RWPE1 (cell line): ENCODE data around the gene CREB3L4.
A peak's percentile ranks its signal among the peaks of the same experiment; 100 is the strongest.

ENCODE experiments used
- CTCF ChIA-PET: fragments of 350-600 bp; sonication (Branson Sonifier 250); formaldehyde crosslinking; extraction: SDS; loops from one replicate; lab custom pipeline; 2021; lab: Yijun Ruan, JAX
- POLR2A ChIA-PET: fragments of 400-600 bp; formaldehyde crosslinking; extraction: SDS; loops from one replicate; lab custom pipeline; 2020; ENCODE audit warnings: antibody characterized with exemption; ENCODE audit not compliant: low non-redundant PET; lab: Yijun Ruan, JAX
- DNase-seq: peaks from one replicate; pipeline ENCODE4 v3.0.0; 2012; ENCODE audit warnings: low spot score
- H3K27ac ChIP-seq: fragments of 450-650 bp; 2 replicates; pipeline ENCODE4 v1.5.1; 2017
- TF ChIP-seq, protein P1 (sequence below): fragments of 450-650 bp; conservative IDR thresholded peaks from 2 replicates; pipeline ENCODE4 v1.5.1; 2017; ENCODE audit warnings: low read depth, mild to moderate bottlenecking

The CREB3L4 gene

GRCh38 chr1:154014154-154014907 is 46.6 kb downstream of the CREB3L4 start:
- no peak overlapping the region for H3K27ac ChIP-seq
- DNase-seq = peak; percentile 15
- POLR2A ChIA-PET = no interaction called here
- CTCF ChIA-PET = no interaction called here
- TF ChIP-seq, protein P1, sequence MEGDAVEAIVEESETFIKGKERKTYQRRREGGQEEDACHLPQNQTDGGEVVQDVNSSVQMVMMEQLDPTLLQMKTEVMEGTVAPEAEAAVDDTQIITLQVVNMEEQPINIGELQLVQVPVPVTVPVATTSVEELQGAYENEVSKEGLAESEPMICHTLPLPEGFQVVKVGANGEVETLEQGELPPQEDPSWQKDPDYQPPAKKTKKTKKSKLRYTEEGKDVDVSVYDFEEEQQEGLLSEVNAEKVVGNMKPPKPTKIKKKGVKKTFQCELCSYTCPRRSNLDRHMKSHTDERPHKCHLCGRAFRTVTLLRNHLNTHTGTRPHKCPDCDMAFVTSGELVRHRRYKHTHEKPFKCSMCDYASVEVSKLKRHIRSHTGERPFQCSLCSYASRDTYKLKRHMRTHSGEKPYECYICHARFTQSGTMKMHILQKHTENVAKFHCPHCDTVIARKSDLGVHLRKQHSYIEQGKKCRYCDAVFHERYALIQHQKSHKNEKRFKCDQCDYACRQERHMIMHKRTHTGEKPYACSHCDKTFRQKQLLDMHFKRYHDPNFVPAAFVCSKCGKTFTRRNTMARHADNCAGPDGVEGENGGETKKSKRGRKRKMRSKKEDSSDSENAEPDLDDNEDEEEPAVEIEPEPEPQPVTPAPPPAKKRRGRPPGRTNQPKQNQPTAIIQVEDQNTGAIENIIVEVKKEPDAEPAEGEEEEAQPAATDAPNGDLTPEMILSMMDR = no peak

GRCh38 chr1:154019269-154019668 is 51.6 kb downstream of the CREB3L4 start:
- ChIA-PET POLR2A (no interaction called here), CTCF (interaction anchor here (0.6 kb wide), 1 partner anchor 20 kb away, joined by 3 read pairs; no protein-coding TSS in a partner anchor)
- no peak overlapping the region for H3K27ac ChIP-seq
- TF ChIP-seq, protein P1 = no peak
- DNase-seq = no peak

GRCh38 chr1:154019940-154020339 is 52.2 kb downstream of the CREB3L4 start:
- ChIA-PET CTCF (interaction anchor here (0.6 kb wide), 1 partner anchor 115 kb away, joined by 3 read pairs; no protein-coding TSS in a partner anchor), POLR2A (no interaction called here)
- no peak for DNase-seq
- TF ChIP-seq, protein P1 = no peak
- no peak overlapping the region for H3K27ac ChIP-seq
